GM23338 (cell line): Measurements from ENCODE around the gene MTOR. TPM values are rescaled to one million over a fixed set of nuclear protein-coding genes. Genes with fewer than 3 reads are reported as not detected.
A peak's percentile ranks its signal among the peaks of the same experiment; 100 is the strongest.

Experiments used
- ATAC-seq: fragments of 200-7000 bp; cut with Tn5 transposase; 3 replicates; pipeline ENCODE4 v1.9.1; 2020
- DNase-seq: peaks from one replicate; pipeline ENCODE4 v3.0.0-alpha.2; 2015; ENCODE audit warnings: low spot score
- H2AFZ ChIP-seq: fragments of 200-600 bp; sonication (generic); 2 replicates; pipeline ENCODE4 v1.8.0; 2016; ENCODE audit warnings: antibody characterized with exemption, mild to moderate bottlenecking, moderate library complexity
- H3F3A ChIP-seq: fragments of 200-600 bp; sonication (generic); replicated peaks from 2 replicates; pipeline ENCODE4 v1.8.0; 2017; ENCODE audit warnings: antibody characterized with exemption, mixed run types, low read depth
- H3K27ac ChIP-seq: fragments of 200-600 bp; sonication (generic); 2 replicates; pipeline ENCODE4 v1.6.1; 2016; ENCODE audit warnings: low read depth
- H3K27me3 ChIP-seq: fragments of 200-600 bp; sonication (generic); 2 replicates; pipeline ENCODE4 v1.8.0; 2016; ENCODE audit warnings: mild to moderate bottlenecking, mixed run types, moderate library complexity; ENCODE audit not compliant: insufficient read depth
- H3K36me3 ChIP-seq: fragments of 200-600 bp; sonication (generic); 2 replicates; pipeline ENCODE4 v1.8.0; 2016; ENCODE audit warnings: mild to moderate bottlenecking; ENCODE audit not compliant: insufficient read depth
- H3K4me1 ChIP-seq: fragments of 200-600 bp; sonication (generic); 2 replicates; pipeline ENCODE4 v1.8.0; 2016; ENCODE audit warnings: mild to moderate bottlenecking, moderate library complexity; ENCODE audit not compliant: insufficient read depth
- H3K4me2 ChIP-seq: fragments of 200-600 bp; sonication (generic); 2 replicates; pipeline ENCODE4 v1.7.1; 2017; ENCODE audit warnings: mixed run types
- H3K4me3 ChIP-seq: fragments of 200-600 bp; sonication (generic); 2 replicates; pipeline ENCODE4 v1.6.1; 2016; ENCODE audit warnings: mixed run types
- H3K79me2 ChIP-seq: fragments of 200-600 bp; sonication (generic); replicated peaks from 2 replicates; pipeline ENCODE4 v1.8.0; 2017; ENCODE audit warnings: mild to moderate bottlenecking; ENCODE audit not compliant: insufficient read depth
- H3K9me2 ChIP-seq: fragments of 200-600 bp; sonication (generic); 2 replicates; pipeline ENCODE4 v1.8.0; 2017; ENCODE audit not compliant: insufficient read depth
- H4K20me1 ChIP-seq: fragments of 200-600 bp; sonication (generic); replicated peaks from 2 replicates; pipeline ENCODE4 v1.8.0; 2017; ENCODE audit warnings: mild to moderate bottlenecking; ENCODE audit not compliant: insufficient read depth
- H3K27ac Mint-ChIP-seq: 2 replicates; pipeline ENCODE4 v1.8.0; 2020; ENCODE audit warnings: inconsistent platforms, mild to moderate bottlenecking, moderate library complexity, mixed read lengths
- H3K27me3 Mint-ChIP-seq: 3 replicates; pipeline ENCODE4 v1.8.0; 2022; ENCODE audit warnings: low read depth, mild to moderate bottlenecking, moderate library complexity, mixed read lengths, inconsistent platforms; ENCODE audit not compliant: insufficient read depth, poor library complexity
- H3K36me3 Mint-ChIP-seq: 3 replicates; pipeline ENCODE4 v1.8.0; 2021; ENCODE audit warnings: low read depth, mild to moderate bottlenecking, inconsistent platforms, moderate library complexity, mixed read lengths
- H3K4me1 Mint-ChIP-seq: 3 replicates; pipeline ENCODE4 v1.8.0; 2020; ENCODE audit warnings: mild to moderate bottlenecking, inconsistent platforms, mixed read lengths
- H3K4me3 Mint-ChIP-seq: 3 replicates; pipeline ENCODE4 v1.8.0; 2021; ENCODE audit warnings: moderate library complexity, mild to moderate bottlenecking, inconsistent platforms, mixed read lengths
- H3K9me3 Mint-ChIP-seq: 3 replicates; pipeline ENCODE4 v1.8.0; 2020; ENCODE audit warnings: moderate library complexity, mild to moderate bottlenecking, inconsistent platforms, mixed read lengths
- CTCF ChIP-seq, 2 experiments: fragments of 200-600 bp in 1 of 2; sonication (generic) in 1 of 2; conservative IDR thresholded peaks; 2 replicates each; pipeline versions ENCODE4 v1.5.1 to v1.6.1; 2016 to 2017; ENCODE audit warnings: antibody characterized with exemption in 2 of 2, low read depth in 2 of 2, mild to moderate bottlenecking in 2 of 2, moderate library complexity in 1 of 2
- ETS1 ChIP-seq: IDR thresholded peaks from 2 replicates; pipeline ENCODE4 v1.6.1; 2016; ENCODE audit warnings: antibody characterized with exemption
- JUNB ChIP-seq: IDR thresholded peaks from one replicate; pipeline ENCODE4 v1.6.1; 2016; ENCODE audit warnings: antibody characterized with exemption; ENCODE audit not compliant: unreplicated experiment
- REST ChIP-seq: IDR thresholded peaks from one replicate; pipeline ENCODE4 v1.6.1; 2018; ENCODE audit warnings: antibody characterized with exemption; ENCODE audit not compliant: unreplicated experiment
- polyA plus RNA-seq: library from polyadenylated mRNA; unstranded; fragments of >200 nt; fragmentation: Nextera tagmentation; extraction: Ambion mirVana; gene quantifications from 2 replicates; pipeline ENCODE4 v1.2.1, GENCODE V29; 2016
- total RNA-seq: library from RNA; depleted of rRNA; stranded (reverse); fragments of >200 nt; shearing (Covaris generic); gene quantifications from 2 replicates; pipeline ENCODE4 v1.2.3, GENCODE V29; 2014

Gene MTOR
- total and polyA plus RNA-seq, 2 experiments from 2014 or later: 22.8 to 98.0 TPM

- peak; percentile 68 for ATAC-seq
Observed at GRCh38 chr1:11273595-11274234, 11.4 kb upstream of the MTOR start.

More at GRCh38 chr1:11273595-11274234, 11.4 kb upstream of the MTOR start:
- H3K27me3 ChIP-seq: no peaks in the 10 kb centered on the region
- peaks cover 6% of the 10 kb centered on the region for H3F3A ChIP-seq
- peak overlapping the region; percentile 98 for H3K4me3 ChIP-seq
- H3K79me2 ChIP-seq: peaks cover 53% of the 10 kb centered on the region
- Mint-ChIP-seq H3K4me3 (peak overlapping the region; percentile 94), H3K9me3 (no peaks in the 10 kb centered on the region), H3K27ac (peak overlapping the region; percentile 90), H3K4me1 (peaks cover 18% of the 10 kb centered on the region), H3K27me3 (peaks cover 4% of the 10 kb centered on the region), H3K36me3 (peaks cover 18% of the 10 kb centered on the region)
- peaks cover 22% of the 10 kb centered on the region for H3K4me1 ChIP-seq
- H3K4me2 ChIP-seq: peak overlapping the region; percentile 90
- no peak for DNase-seq
- H3K27ac ChIP-seq: peak overlapping the region; percentile 92
- TF ChIP-seq REST (no peak), ETS1 (no peak), CTCF (conservative IDR thresholded peaks at IDR 0.05; ENCODE audit: low read depth in 2 of 2) (no peak), JUNB (no peak)
- peaks cover 7% of the 10 kb centered on the region; the same call in 1 of the 2 replicates for H3K36me3 ChIP-seq
- peak overlapping the region; percentile 88 for H2AFZ ChIP-seq
- H3K9me2 ChIP-seq: no peaks in the 10 kb centered on the region
- 0 out of 2 replicates have a peak, but pooled peaks cover 12% of the 10 kb centered on the region for H4K20me1 ChIP-seq
